ENCODE measurements around the gene RAP1GDS1.
"Not testable (repeated sequence)": the region's sequence is repeated elsewhere in the genome, so short reads cannot be mapped to it uniquely, and the experiment has no call there.

The RAP1GDS1 gene

DNA sequence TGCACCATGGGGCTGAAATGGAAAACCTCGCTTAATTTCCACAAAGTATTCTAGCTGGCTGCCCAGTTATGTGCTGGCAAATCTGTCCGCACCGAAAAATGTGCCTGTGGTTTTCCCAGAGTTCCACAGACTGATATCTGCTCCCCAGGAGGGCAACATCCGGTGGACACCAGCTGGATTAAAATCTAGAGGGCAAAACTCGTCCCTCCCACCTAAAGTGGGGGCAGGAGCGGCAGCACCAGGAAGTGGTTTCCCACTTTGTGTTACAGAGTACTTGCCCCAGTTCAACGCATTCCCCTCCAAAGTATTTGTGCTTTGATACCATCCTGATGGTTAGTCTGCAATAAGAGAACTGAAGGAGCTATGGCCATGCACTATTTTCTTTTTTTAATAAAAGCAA, 209.6 kb downstream of the RAP1GDS1 start:
- Histone ChIP-seq H3K27me3 (ENCODE audit: low read depth) (no peaks in the 10 kb centered on the region), H3K36me3 (replicated peaks) (no peaks in the 10 kb centered on the region), H3K4me3 (no peak overlapping the region), H3K9me3 (no peaks in the 10 kb centered on the region), H3K4me1 (peaks cover 3% of the 10 kb centered on the region; the same call in 1 of the 2 replicates)
- no peak for DNase-seq (ENCODE audit: low spot score in 2 of 2)
- in situ Hi-C loops (cut with MboI; ENCODE audit: low sequenced_read_pairs) = no loop called here

DNA sequence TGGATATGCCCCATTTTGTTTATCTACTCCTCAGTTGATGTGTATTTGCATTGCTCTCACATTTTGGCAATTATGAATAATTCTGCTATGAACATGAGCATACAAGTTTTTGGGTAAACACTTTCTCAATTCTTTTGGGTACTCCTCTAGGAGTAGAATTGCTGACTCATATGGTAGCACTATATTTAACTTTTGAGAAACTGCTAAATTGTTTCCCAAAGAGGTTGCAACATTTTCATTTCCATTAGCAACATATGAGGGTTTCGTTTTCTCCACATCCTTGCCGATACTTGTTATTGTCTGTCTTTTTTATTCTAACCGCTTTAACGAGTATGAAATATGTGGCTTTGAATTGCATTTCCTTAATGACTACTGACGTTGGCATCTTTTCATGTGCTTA, 211.9 kb downstream of the RAP1GDS1 start:
- no peaks in the 10 kb centered on the region for H3K9me3 ChIP-seq
- H3K27me3 ChIP-seq (ENCODE audit: low read depth) = no peaks in the 10 kb centered on the region
- no peaks in the 10 kb centered on the region for H3K36me3 ChIP-seq (replicated peaks)
- no peak overlapping the region for H3K4me3 ChIP-seq
- in situ Hi-C loops (cut with MboI; ENCODE audit: low sequenced_read_pairs) = no loop called here
- no peak for DNase-seq (ENCODE audit: low spot score in 2 of 2)
- H3K4me1 ChIP-seq = no peaks in the 10 kb centered on the region; the same call in 1 of the 2 replicates

DNA sequence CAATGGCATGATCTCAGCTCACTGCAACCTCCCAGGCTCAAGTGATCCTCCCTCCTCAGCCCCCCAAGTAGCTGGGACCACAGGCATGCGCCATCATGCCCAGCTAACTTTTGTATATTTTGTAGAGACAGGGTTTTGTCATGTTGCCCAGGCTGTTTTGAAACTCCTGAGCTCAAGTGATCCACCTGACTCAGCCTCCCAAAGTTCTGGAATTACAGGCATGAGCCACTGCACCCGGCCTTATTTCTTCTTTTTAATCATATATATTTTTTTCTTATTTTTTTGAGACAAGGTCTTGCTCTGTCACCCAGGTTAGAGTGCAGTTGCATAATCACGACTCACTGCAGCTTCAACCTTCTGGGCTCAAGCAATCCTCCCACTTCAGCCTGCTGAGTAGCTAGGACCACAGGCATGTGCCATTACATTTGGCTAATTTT, 213.2 kb downstream of the RAP1GDS1 start:
- H3K4me3 ChIP-seq = no peak overlapping the region
- H3K4me1 ChIP-seq = no peaks in the 10 kb centered on the region
- H3K36me3 ChIP-seq (replicated peaks) = no peaks in the 10 kb centered on the region
- H3K9me3 ChIP-seq = no peaks in the 10 kb centered on the region
- no peak for DNase-seq (ENCODE audit: low spot score in 2 of 2)
- in situ Hi-C loops (cut with MboI; ENCODE audit: low sequenced_read_pairs) = no loop called here
- H3K27me3 ChIP-seq (ENCODE audit: low read depth) = no peaks in the 10 kb centered on the region

DNA sequence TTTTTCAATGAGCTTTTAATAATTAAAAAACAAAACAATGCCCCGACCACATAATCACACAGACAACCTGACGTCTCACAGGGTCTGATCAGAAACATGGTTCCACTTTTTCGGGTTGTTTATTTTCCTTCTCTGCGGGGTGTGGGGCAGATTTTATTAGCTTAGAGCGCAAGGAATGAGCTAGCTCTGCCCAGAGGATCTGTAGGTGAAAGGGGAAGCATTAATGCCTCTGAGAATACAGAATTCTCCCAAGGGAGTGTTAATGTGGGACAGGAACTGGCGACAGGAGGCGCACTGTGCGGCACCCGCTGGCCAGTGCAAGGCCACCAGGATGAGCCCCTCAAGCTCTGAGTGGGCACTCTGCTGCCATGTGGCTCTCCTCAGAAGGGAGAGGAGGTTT, 215.7 kb downstream of the RAP1GDS1 start:
- no peaks in the 10 kb centered on the region for H3K36me3 ChIP-seq (replicated peaks)
- H3K9me3 ChIP-seq = no peaks in the 10 kb centered on the region
- no peak overlapping the region for H3K4me3 ChIP-seq
- no peaks in the 10 kb centered on the region for H3K27me3 ChIP-seq (ENCODE audit: low read depth)
- in situ Hi-C loops (cut with MboI; ENCODE audit: low sequenced_read_pairs) = no loop called here
- no peak for DNase-seq (ENCODE audit: low spot score in 2 of 2)
- no peaks in the 10 kb centered on the region for H3K4me1 ChIP-seq

DNA sequence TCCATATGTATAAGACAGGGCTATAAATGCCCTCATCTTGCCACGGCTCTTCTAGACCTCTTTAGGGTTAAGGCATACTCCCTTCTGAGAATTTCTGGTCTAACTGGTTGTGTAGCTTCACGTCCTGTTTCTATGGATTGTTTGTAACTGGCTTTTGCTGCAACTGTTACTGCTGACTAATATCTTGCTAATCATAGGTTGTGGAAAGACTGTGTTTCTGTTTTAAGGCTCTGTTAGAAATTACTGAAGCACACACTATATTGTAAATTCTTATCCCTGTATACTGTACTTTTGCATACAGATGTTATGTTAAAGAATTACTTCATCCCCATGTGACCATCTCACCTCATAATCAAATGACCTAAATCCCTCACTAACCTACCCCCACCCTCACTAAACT, 218.4 kb downstream of the RAP1GDS1 start:
- H3K27me3 ChIP-seq (ENCODE audit: low read depth); H3K4me1 ChIP-seq; H3K9me3 ChIP-seq; DNase-seq (ENCODE audit: low spot score in 2 of 2); in situ Hi-C loops (cut with MboI; ENCODE audit: low sequenced_read_pairs); H3K4me3 ChIP-seq; H3K36me3 ChIP-seq (replicated peaks): not testable (repeated sequence)

DNA sequence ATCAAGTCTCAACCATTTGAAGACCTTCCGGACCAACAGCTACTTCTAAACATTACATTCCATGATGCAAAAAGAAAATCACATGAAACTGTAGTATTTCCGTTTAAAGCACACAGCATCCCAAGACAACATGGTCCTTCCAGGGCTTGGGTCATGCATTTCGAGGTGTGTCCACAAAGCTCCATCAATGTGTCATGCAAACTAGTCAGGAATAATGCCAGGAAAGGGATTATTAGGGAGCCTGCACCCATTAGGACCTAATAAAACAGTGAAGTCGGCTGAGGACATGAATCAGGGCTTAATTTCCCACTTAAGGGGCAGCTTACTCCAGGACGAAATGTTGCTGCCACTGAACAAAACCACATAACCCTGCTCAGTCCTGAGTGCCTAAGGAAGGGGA, 219.4 kb downstream of the RAP1GDS1 start:
- H3K27me3 ChIP-seq (ENCODE audit: low read depth) = no peaks in the 10 kb centered on the region

DNA sequence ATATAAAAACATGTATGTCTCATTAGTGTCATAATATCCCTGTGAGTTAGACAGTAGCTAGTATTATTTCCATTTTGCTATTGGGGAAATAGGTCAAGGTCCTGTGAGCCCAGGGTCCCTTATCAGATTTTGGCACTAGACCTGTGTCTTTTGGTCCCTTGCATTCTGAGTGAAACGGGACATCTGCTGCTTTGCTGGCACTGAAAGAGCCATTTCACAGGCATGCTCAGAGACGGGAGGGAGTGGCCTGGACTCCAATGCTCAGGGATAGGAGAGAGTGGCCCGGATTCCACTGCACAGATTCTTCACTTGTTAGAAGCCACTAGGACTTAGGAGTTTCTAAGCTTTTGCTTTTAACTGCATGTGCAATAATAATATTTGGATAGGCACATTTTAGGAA, 220.0 kb downstream of the RAP1GDS1 start:
- no peaks in the 10 kb centered on the region for H3K4me1 ChIP-seq
- no peak for DNase-seq (ENCODE audit: low spot score in 2 of 2)
- H3K4me3 ChIP-seq = no peak overlapping the region
- no peaks in the 10 kb centered on the region for H3K36me3 ChIP-seq (replicated peaks)
- H3K27me3 ChIP-seq (ENCODE audit: low read depth) = no peaks in the 10 kb centered on the region
- no peaks in the 10 kb centered on the region for H3K9me3 ChIP-seq
- in situ Hi-C loops (cut with MboI; ENCODE audit: low sequenced_read_pairs) = no loop called here

More for the DNA sequence above, 219.4 kb downstream of the RAP1GDS1 start:
- no peak overlapping the region for H3K4me3 ChIP-seq
- no peaks in the 10 kb centered on the region for H3K9me3 ChIP-seq
- no peak for DNase-seq (ENCODE audit: low spot score in 2 of 2)
- in situ Hi-C loops (cut with MboI; ENCODE audit: low sequenced_read_pairs) = no loop called here
- H3K4me1 ChIP-seq = no peaks in the 10 kb centered on the region
- no peaks in the 10 kb centered on the region for H3K36me3 ChIP-seq (replicated peaks)

DNA sequence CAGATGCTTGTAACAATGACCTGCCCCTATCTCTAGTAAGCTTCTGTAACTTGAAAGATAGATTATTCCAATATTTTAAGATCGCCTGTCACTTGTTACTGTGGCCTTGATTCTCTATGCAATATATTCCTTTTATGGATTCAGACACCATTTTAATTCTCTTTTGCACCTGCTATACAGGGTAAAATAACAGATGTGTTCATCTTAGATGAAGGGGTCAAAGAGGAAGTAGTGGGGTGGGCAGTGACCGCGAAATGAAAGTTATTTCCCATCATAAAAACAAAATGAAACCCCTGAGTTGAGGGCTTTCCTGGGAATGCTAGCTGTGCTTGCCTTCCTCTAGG, 221.3 kb downstream of the RAP1GDS1 start:
- Histone ChIP-seq H3K9me3 (no peaks in the 10 kb centered on the region), H3K36me3 (replicated peaks) (no peaks in the 10 kb centered on the region), H3K4me1 (no peaks in the 10 kb centered on the region), H3K4me3 (no peak overlapping the region), H3K27me3 (ENCODE audit: low read depth) (no peaks in the 10 kb centered on the region)
- in situ Hi-C loops (cut with MboI; ENCODE audit: low sequenced_read_pairs) = no loop called here
- no peak for DNase-seq (ENCODE audit: low spot score in 2 of 2)

DNA sequence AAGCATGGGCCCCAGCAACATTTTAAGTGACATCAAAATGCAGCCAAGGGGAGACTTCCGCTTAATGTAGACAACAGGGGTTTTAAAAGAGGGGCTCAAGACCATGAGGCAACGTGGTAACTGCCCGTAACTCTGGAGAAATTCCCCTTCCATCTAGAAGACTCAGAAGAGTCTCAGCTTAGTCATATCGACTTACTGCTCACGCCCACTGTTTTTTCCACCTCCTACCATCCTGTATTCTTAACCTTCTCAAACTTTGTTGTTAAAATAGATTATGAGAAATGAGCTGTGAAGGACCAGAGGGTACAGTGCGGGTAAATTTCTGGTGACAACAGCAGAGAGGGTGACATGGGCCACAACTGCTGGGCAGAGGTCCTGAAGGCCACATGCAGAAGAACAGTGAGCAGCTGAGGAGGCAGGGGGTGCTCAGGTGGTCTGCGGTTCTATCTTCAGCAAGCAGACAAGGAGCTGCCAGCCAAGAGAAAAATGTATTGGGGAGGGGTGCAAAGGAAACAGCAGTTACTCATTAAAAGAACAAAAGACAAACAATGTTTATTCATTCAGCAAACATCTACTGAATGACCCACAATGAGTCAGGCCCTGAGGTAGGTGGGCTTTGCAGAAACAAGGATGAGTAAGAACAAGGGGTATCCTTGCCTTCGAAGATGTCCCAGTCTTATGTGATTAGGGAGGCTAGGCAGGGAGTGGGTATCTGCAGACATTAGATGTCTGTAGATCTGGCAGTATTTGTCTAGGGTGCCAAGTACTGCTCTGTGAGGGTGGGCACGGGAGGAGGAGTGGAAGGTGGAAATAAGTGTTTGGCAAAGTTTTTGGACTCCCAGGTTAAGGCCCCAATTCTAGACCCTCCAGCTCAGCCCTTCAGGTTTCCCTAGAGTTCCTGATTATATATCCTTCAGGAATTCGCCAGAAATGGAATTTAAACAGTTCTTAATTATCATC, 221.9 kb downstream of the RAP1GDS1 start:
- Histone ChIP-seq H3K36me3 (replicated peaks) (no peaks in the 10 kb centered on the region), H3K9me3 (no peaks in the 10 kb centered on the region), H3K27me3 (ENCODE audit: low read depth) (no peaks in the 10 kb centered on the region), H3K4me1 (no peaks in the 10 kb centered on the region), H3K4me3 (no peak overlapping the region)
- no peak for DNase-seq (ENCODE audit: low spot score in 2 of 2)
- in situ Hi-C loops (cut with MboI; ENCODE audit: low sequenced_read_pairs) = no loop called here

DNA sequence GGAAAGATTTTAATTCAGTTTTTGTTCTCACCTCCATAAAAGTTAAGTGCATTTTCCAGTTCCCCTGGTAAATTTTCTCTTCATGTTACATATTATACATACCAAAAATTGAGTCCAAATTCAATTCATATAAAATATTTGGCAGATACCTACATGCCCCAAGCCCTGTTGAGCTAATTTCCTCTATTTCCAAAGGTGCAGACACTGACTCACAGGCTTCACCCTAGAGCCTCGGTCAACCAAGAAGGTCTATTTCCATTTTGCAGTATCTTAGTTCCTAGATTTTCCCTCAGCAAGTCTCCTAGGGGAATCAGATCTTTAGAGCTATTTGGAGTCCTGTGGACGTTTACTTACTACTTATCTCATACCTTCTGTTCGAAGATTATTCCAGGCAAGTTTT, 222.8 kb downstream of the RAP1GDS1 start:
- Histone ChIP-seq H3K4me1 (no peaks in the 10 kb centered on the region), H3K4me3 (no peak overlapping the region), H3K9me3 (no peaks in the 10 kb centered on the region), H3K27me3 (ENCODE audit: low read depth) (no peaks in the 10 kb centered on the region), H3K36me3 (replicated peaks) (no peaks in the 10 kb centered on the region)
- no peak for DNase-seq (ENCODE audit: low spot score in 2 of 2)
- in situ Hi-C loops (cut with MboI; ENCODE audit: low sequenced_read_pairs) = no loop called here

DNA sequence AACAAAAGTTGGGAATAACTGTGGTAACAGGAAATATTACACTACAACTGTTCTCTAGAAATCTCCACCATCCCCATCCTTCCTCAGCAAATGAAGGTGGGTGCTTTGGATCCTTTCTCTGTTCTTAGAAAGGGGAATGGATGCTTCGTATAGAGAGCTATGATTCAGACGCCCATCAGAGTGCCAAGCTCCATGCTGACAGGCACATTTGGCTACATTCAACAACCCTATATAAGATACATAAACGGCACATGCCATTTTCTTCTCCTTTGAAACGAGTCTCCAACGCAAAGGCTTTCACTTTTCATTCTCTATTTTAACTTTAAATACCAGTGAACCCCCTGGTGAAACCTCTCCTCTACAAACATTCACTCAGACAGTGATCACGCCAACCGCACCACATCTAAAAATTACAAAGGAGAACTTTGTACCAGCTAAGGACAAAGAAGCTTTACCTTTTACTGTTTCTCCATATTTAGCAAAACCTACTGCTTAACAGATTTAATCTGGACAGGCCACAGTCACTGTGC, 224.7 kb downstream of the RAP1GDS1 start:
- in situ Hi-C loops (cut with MboI; ENCODE audit: low sequenced_read_pairs) = no loop called here
- Histone ChIP-seq H3K4me3 (no peak overlapping the region), H3K27me3 (ENCODE audit: low read depth) (no peaks in the 10 kb centered on the region), H3K9me3 (no peaks in the 10 kb centered on the region), H3K36me3 (replicated peaks) (no peaks in the 10 kb centered on the region), H3K4me1 (no peaks in the 10 kb centered on the region)
- no peak for DNase-seq (ENCODE audit: low spot score in 2 of 2)

DNA sequence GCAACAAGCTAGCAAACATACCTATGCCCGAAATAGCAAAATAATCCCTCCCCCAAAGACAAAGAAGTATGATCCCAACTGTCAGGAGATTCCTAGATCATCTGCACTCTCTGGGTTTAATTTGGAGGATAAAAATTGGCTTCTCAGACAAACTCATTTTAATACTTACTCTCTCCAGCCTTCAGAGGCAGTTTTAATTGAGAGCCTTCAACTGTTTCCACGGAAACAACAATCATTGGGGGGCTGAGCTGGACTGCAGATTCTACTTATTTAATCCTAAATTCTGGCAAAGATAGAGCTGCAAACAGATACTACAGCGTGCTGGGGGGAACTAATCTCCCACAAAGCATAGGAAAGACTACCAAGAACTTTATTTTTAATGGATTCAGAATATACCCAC, 229.1 kb downstream of the RAP1GDS1 start:
- H3K27me3 ChIP-seq (ENCODE audit: low read depth) = no peaks in the 10 kb centered on the region
- H3K4me1 ChIP-seq = no peaks in the 10 kb centered on the region
- no peaks in the 10 kb centered on the region for H3K36me3 ChIP-seq (replicated peaks)
- H3K4me3 ChIP-seq = no peak overlapping the region
- no peaks in the 10 kb centered on the region for H3K9me3 ChIP-seq
- DNase-seq (ENCODE audit: low spot score in 2 of 2) = no peak
- in situ Hi-C loops (cut with MboI; ENCODE audit: low sequenced_read_pairs) = no loop called here

DNA sequence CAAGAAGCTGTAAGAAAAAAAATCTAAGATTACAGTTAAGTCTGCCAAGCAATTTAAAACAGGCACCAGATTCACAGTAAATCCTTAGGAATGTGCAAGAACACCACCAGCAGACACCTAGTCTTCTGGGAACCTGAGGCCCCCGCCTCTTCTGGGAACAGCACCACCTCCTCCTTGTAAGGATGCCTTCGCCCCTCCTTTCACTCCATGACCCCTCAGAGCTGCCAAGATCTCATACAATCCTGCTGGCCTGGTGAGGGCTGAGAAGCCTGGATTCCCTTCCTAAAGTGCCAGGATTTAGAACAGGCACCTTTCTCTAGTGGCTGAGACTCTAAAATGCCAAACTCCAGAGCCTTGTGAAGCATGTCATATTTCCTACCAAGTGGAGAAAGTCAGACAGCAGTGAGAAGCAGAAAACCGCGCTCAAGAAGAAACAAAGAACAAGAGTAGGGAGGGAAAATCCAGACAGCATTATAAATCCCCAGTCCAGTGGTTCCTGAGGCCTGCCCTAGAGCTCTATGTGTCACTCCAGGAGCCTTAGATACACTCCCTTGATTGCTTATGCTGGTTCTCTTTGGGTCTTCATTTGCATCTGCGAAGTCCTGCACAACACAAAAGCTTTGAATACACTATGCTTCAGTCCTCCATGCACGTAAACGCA, 230.8 kb downstream of the RAP1GDS1 start:
- no peaks in the 10 kb centered on the region for H3K9me3 ChIP-seq
- no peaks in the 10 kb centered on the region for H3K36me3 ChIP-seq (replicated peaks)
- no peak overlapping the region for H3K4me3 ChIP-seq
- H3K27me3 ChIP-seq (ENCODE audit: low read depth) = no peaks in the 10 kb centered on the region
- DNase-seq (ENCODE audit: low spot score in 2 of 2) = no peak
- in situ Hi-C loops (cut with MboI; ENCODE audit: low sequenced_read_pairs) = no loop called here
- H3K4me1 ChIP-seq = no peaks in the 10 kb centered on the region

DNA sequence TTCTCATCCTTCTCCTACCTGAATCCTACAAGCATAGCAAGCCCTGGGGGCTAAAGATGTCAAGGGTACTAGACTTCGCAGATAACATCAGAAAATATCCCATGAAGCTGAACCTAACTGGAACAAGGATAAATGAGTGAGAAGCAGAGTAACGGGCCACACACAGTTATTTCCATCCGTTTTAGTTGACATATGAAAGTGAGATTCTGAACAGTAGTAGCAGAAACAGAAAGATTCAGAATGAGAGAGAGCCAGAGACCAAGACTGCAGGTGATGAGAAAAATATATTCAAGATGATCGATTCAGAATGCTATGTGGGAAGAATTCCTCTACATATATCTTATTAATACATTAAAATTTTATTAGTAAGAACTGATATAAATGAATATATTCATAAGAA, 232.1 kb downstream of the RAP1GDS1 start:
- no peak overlapping the region for H3K4me3 ChIP-seq
- DNase-seq (ENCODE audit: low spot score in 2 of 2) = no peak
- no peaks in the 10 kb centered on the region for H3K36me3 ChIP-seq (replicated peaks)
- H3K4me1 ChIP-seq = no peaks in the 10 kb centered on the region
- no peaks in the 10 kb centered on the region for H3K9me3 ChIP-seq
- no peaks in the 10 kb centered on the region for H3K27me3 ChIP-seq (ENCODE audit: low read depth)
- in situ Hi-C loops (cut with MboI; ENCODE audit: low sequenced_read_pairs) = no loop called here

Data from HAP-1 (cell line).